ENCODE data around the gene PCDHA13. TPM values are rescaled to one million over a fixed set of nuclear protein-coding genes. Genes with fewer than 3 reads are reported as not detected.

Gene PCDHA13
- total RNA-seq, 3 donors from 2014 or later, result 1.3 to 3.5 (median 1.6) TPM

GRCh38 chr5:140877262-140877581 is 4.7 kb upstream of the PCDHA13 start:
- no peak for DNase-seq (ENCODE audit: low spot score in 2 of 2)
- Histone ChIP-seq H3K9me3 (peaks cover 25 to 49% of the 10 kb centered on the region in 2 donors), H3K27ac (no peak overlapping the region), H3K27me3 (no peaks in the 10 kb centered on the region), H3K36me3 (no peaks in the 10 kb centered on the region), H3K4me1 (no peaks in the 10 kb centered on the region), H3K4me3 (no peak overlapping the region)
- intact Hi-C loops (cut with DNase I; ENCODE audit: low total_unique reads), result no loop called here
- no peak for TF ChIP-seq POLR2A (IDR thresholded peaks at IDR 0.05)
- no peak for TF ChIP-seq POLR2AphosphoS5 (IDR thresholded peaks at IDR 0.05)
- TF ChIP-seq CTCF (IDR thresholded peaks at IDR 0.05), result no peak

DNA sequence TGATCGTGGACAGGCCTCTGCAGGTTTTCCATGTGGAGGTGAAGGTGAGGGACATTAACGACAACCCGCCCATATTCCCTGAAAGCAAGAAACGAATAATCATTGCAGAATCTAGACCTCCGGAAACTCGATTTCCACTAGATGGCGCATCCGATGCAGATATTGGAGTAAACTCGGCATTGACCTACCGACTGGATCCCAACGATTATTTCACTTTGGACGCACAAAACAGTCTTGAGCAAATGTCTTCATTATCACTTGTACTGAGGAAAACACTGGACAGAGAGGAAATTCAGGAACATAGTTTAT is 621 bp downstream of the PCDHA13 start:
- H3K4me3 ChIP-seq, result peak overlapping the region in 2 of 3 donors; percentile 32 to 50
- intact Hi-C loops (cut with DNase I; ENCODE audit: low total_unique reads), result no loop called here
- no peak overlapping the region for H3K27ac ChIP-seq
- H3K4me1 ChIP-seq, result no peaks in the 10 kb centered on the region
- H3K36me3 ChIP-seq, result no peaks in the 10 kb centered on the region
- no peak for DNase-seq (ENCODE audit: low spot score in 2 of 2)
- H3K9me3 ChIP-seq, result peaks cover 26 to 51% of the 10 kb centered on the region in 2 donors
- TF ChIP-seq CTCF (IDR thresholded peaks at IDR 0.05) (no peak), POLR2A (IDR thresholded peaks at IDR 0.05) (no peak), POLR2AphosphoS5 (IDR thresholded peaks at IDR 0.05) (no peak)
- H3K27me3 ChIP-seq, result no peaks in the 10 kb centered on the region

- intact Hi-C loops (cut with DNase I; ENCODE audit: low total_unique reads), result no loop called here
These were observed 1.4 kb downstream of the PCDHA13 start for GRCh38 chr5:140883373-140883772.

DNA sequence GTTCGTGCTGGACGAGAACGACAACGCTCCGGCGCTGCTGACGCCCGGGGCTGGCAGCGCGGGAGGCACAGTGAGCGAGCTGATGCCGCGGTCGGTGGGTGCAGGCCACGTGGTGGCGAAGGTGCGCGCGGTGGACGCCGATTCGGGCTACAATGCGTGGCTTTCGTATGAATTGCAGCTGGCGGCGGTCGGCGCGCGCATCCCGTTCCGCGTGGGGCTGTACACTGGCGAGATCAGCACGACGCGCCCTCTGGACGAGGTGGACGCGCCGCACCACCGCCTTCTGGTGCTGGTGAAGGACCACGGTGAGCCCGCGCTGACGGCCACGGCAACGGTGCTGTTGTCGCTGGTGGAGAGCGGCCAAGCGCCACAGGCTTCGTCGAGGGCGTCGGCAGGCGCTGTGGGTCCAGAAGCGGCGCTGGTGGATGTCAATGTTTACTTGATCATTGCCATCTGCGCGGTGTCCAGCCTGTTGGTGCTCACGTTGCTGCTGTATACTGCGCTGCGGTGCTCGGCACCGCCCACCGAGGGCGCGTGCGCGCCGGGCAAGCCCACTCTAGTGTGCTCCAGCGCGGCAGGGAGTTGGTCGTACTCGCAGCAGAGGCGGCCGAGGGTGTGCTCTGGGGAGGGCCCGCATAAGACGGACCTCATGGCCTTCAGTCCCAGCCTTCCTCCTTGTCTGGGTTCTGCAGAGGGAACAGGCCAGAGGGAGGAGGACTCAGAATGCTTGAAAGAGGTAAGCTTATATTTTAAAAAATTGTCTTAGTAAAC is 2.2 kb downstream of the PCDHA13 start:
- Histone ChIP-seq H3K27ac (no peak overlapping the region), H3K4me1 (no peaks in the 10 kb centered on the region), H3K36me3 (no peaks in the 10 kb centered on the region), H3K27me3 (no peaks in the 10 kb centered on the region), H3K9me3 (peaks cover 25 to 42% of the 10 kb centered on the region in 2 donors), H3K4me3 (no peak overlapping the region)
- intact Hi-C loops (cut with DNase I; ENCODE audit: low total_unique reads), result no loop called here
- TF ChIP-seq CTCF (IDR thresholded peaks at IDR 0.05) (no peak), POLR2A (IDR thresholded peaks at IDR 0.05) (no peak), POLR2AphosphoS5 (IDR thresholded peaks at IDR 0.05) (no peak)
- DNase-seq (ENCODE audit: low spot score in 2 of 2), result no peak

More at GRCh38 chr5:140883373-140883772, 1.4 kb downstream of the PCDHA13 start:
- no peak for DNase-seq (ENCODE audit: low spot score in 2 of 2)
- H3K4me1 ChIP-seq, result no peaks in the 10 kb centered on the region
- no peaks in the 10 kb centered on the region for H3K27me3 ChIP-seq
- H3K36me3 ChIP-seq, result no peaks in the 10 kb centered on the region
- H3K9me3 ChIP-seq, result peaks cover 25 to 44% of the 10 kb centered on the region in 2 donors
- H3K27ac ChIP-seq, result no peak overlapping the region
- no peak for TF ChIP-seq CTCF (IDR thresholded peaks at IDR 0.05)
- no peak for TF ChIP-seq POLR2A (IDR thresholded peaks at IDR 0.05)
- no peak for TF ChIP-seq POLR2AphosphoS5 (IDR thresholded peaks at IDR 0.05)
- H3K4me3 ChIP-seq, result no peak overlapping the region

- Histone ChIP-seq H3K27me3 (no peaks in the 10 kb centered on the region), H3K4me3 (no peak overlapping the region), H3K9me3 (peaks cover 3 to 25% of the 10 kb centered on the region in 2 donors), H3K4me1 (no peaks in the 10 kb centered on the region), H3K36me3 (no peaks in the 10 kb centered on the region), H3K27ac (no peak overlapping the region)
- no peak for DNase-seq (ENCODE audit: low spot score in 2 of 2)
- no peak for TF ChIP-seq POLR2A (IDR thresholded peaks at IDR 0.05)
- TF ChIP-seq POLR2AphosphoS5 (IDR thresholded peaks at IDR 0.05), result no peak
- no peak for TF ChIP-seq CTCF (IDR thresholded peaks at IDR 0.05)
- intact Hi-C loops (cut with DNase I; ENCODE audit: low total_unique reads), result no loop called here
These were observed 34.4 kb downstream of the PCDHA13 start for GRCh38 chr5:140916325-140916724.

All from breast epithelium (tissue), 4 donors.